Stimulated activated CD4-positive, alpha-beta T cell treated with anti-CD3 and anti-CD28 coated beads, Interleukin-12 subunit alpha, Interleukin-12 subunit beta, amount 100 ng/mL, for 4 hours (primary cell): Measurements from ENCODE around the gene ADAMTS17.
"Not testable (repeated sequence)": the region's sequence is repeated elsewhere in the genome, so short reads cannot be mapped to it uniquely, and the experiment has no call there.

Source experiments
- DNase-seq: peaks from one replicate; pipeline ENCODE4 v3.0.0-alpha.2; 2020

ADAMTS17 gene

GRCh38 chr15:99982662-99983061 lies 359.1 kb downstream of the ADAMTS17 start:
- DNase-seq = no peak

- DNase-seq = no peak
These were observed 359.7 kb downstream of the ADAMTS17 start for GRCh38 chr15:99981839-99982658.

GRCh38 chr15:99981191-99981647 lies 360.6 kb downstream of the ADAMTS17 start:
- no peak for DNase-seq

GRCh38 chr15:99980752-99981151 lies 361.0 kb downstream of the ADAMTS17 start:
- no peak for DNase-seq

GRCh38 chr15:99979886-99980285 lies 361.9 kb downstream of the ADAMTS17 start:
- DNase-seq = not testable (repeated sequence)

GRCh38 chr15:99979371-99979770 lies 362.4 kb downstream of the ADAMTS17 start:
- no peak for DNase-seq

- no peak for DNase-seq
These were observed 363.3 kb downstream of the ADAMTS17 start for GRCh38 chr15:99978426-99978825.

- no peak for DNase-seq
These were observed 363.8 kb downstream of the ADAMTS17 start for GRCh38 chr15:99977929-99978328.

- DNase-seq = no peak
These were observed 364.9 kb downstream of the ADAMTS17 start for GRCh38 chr15:99976811-99977271.

GRCh38 chr15:99976000-99976399 lies 365.8 kb downstream of the ADAMTS17 start:
- no peak for DNase-seq

- no peak for DNase-seq
These were observed 367.5 kb downstream of the ADAMTS17 start for GRCh38 chr15:99974246-99974645.

GRCh38 chr15:99973351-99973750 lies 368.4 kb downstream of the ADAMTS17 start:
- no peak for DNase-seq

GRCh38 chr15:99970891-99971430 lies 370.8 kb downstream of the ADAMTS17 start:
- no peak for DNase-seq

GRCh38 chr15:99969261-99969920 lies 372.4 kb downstream of the ADAMTS17 start:
- DNase-seq = no peak

GRCh38 chr15:99967841-99968371 lies 373.9 kb downstream of the ADAMTS17 start:
- DNase-seq = no peak

GRCh38 chr15:99966815-99967214 lies 375.0 kb downstream of the ADAMTS17 start:
- DNase-seq = no peak

GRCh38 chr15:99965376-99965775 lies 376.4 kb downstream of the ADAMTS17 start:
- DNase-seq = no peak

GRCh38 chr15:99963976-99964375 lies 377.8 kb downstream of the ADAMTS17 start:
- DNase-seq = no peak

GRCh38 chr15:99963096-99963825 lies 378.5 kb downstream of the ADAMTS17 start:
- DNase-seq = no peak

- DNase-seq = no peak
These were observed 379.7 kb downstream of the ADAMTS17 start for GRCh38 chr15:99962006-99962561.

GRCh38 chr15:99961011-99961441 lies 380.7 kb downstream of the ADAMTS17 start:
- DNase-seq = no peak

- DNase-seq = no peak
These were observed 382.4 kb downstream of the ADAMTS17 start for GRCh38 chr15:99959326-99959725.
